ENCODE measurements around the gene NAXE. TPM values are rescaled to one million over a fixed set of nuclear protein-coding genes. Genes with fewer than 3 reads are reported as not detected.

Gene NAXE
- total RNA-seq, 4 donors from 2014 or later, result 37.0 to 52.7 (median 45.8) TPM

DNA sequence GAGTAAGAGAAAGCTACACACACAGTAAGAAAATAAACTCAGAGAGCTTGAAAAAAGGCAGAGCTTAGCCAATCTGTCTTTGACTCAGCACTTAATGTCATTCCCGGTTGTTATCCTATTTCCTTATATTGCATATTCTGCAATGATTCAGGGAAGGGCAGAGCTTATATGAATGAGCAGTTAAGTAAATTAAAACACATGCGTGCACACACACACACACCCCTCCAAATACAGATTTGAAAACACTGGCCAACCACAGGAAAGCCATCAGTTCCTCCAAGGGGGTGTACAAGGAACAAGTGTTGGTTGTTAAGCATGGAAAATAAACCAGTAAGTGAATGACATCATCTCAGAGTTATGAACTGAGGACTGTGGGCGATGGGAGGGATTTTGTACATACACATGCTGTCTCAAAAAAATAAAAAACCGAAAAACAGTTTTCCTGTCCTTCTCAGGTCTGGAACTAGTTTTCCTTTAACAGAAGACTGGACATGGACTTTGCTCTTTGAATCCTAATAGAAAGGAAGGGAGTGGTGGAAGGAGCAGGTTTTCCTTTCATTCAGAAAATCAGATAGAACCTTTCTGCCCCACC is 20.2 kb upstream of the NAXE start:
- intact Hi-C loops (cut with DNase I; ENCODE audit: low total_unique reads), result no loop called here
- 9 to 10% methylated on average over 4 of the region's 4 CpGs for WGBS, 2 donors
- DNase-seq (ENCODE audit: low spot score in 2 of 2), result no peak
- no peak overlapping the region for H3K4me3 ChIP-seq (ENCODE audit: low read depth, poor library complexity, severe bottlenecking)
- no peak for TF ChIP-seq CTCF (IDR thresholded peaks at IDR 0.05)
- TF ChIP-seq POLR2A (IDR thresholded peaks at IDR 0.05), result no peak

DNA sequence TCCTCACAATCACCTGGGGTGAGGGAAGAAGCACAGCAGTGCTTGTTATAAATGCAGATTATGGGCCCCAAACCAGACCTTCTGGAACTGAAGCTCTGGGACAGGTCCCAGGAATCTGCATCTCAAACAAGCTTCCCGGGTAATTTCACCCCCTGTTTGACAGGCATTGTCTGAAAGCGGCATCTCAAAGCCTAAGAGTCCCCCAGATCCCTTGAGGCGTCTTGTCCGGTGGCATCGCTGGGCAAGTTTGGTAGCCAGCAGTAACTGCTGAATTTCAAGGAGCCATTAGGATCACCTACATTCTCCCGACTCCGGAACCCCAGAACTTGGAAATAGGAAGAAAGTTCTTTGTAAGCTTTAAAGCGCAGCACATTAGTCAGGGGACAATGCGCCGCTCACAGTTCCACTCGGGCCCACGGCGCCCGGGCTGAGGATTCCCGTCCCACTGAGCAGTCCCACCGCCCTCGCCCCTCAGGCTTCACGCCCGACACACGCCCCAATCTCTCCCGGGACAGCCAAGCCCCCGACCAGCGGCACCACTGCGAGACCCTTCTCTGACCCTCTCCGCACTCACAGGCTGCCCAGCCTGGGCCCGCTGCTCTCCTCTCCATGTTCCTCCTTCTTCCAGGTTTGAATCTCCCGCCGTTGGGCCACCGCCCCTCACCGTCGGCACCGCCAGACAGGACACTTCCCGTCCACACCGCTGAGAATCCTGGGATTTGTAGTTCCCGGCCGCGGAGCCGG is 19.5 kb upstream of the NAXE start, which contains the start of gene IQGAP3:
TSS of gene IQGAP3 (minus strand) at position 647 of the 744 bp plus-strand sequence. CDS start at position 611, 36 bp downstream.
- intact Hi-C loops (cut with DNase I; ENCODE audit: low total_unique reads), result no loop called here
- WGBS, 2 donors, result 1 to 2% methylated on average over 38 of the region's 38 CpGs
- TF ChIP-seq POLR2A (IDR thresholded peaks at IDR 0.05) (no peak), CTCF (IDR thresholded peaks at IDR 0.05) (no peak)
- DNase-seq (ENCODE audit: low spot score in 2 of 2), result peak; percentile 78 to 94
- H3K4me3 ChIP-seq (ENCODE audit: low read depth, poor library complexity, severe bottlenecking), result no peak within 1 kb of the TSS

DNA sequence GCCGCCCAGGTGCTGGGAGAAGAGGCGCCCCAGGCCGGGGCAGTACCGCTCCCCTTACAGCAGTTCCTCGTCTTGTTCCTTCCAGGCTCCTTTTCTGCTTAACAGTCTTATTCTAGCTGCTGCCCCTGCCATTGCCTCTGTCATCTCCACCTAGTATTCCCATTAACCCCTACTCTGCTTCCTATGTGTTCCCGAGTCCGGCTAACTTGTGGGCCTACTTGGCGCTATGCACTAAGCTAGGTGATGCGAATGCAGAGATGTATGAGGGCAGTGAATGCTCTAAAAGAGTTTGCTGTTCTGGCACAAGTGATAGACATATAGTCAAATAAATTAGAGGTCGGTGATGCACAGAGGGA is 18.9 kb upstream of the NAXE start:
- 27 to 32% methylated on average over 10 of the region's 10 CpGs for WGBS, 2 donors
- TF ChIP-seq CTCF (IDR thresholded peaks at IDR 0.05) (no peak), POLR2A (IDR thresholded peaks at IDR 0.05) (no peak)
- intact Hi-C loops (cut with DNase I; ENCODE audit: low total_unique reads), result no loop called here
- no peak for DNase-seq (ENCODE audit: low spot score in 2 of 2)
- no peak overlapping the region for H3K4me3 ChIP-seq (ENCODE audit: low read depth, poor library complexity, severe bottlenecking)

DNA sequence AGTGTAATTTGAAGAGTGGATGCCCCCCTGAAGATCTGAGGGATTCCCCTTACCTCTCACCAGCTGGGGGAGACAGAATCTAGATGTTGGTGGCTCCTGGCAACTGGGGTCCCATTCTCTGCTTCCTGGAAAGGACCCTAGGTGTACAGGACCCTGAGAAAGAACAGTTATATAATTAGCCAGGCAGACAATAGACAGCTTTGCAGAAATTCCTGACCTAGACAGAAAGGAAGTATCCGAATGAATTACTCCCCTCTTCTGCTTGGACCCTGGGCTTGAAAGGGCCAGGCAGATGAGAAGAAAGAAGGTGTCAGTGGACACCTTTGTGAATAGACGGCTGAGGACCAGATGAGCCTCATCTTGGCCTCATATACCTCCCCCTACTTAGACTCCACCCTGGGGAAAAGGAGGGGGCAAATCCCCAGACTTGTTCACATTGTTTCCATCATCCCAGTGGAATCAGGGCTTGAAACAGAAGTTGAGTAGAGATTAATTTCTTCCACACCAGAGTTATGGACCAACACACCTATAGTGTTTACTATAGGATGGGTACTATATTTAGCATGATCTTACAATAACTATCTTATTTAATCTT is 17.4 kb upstream of the NAXE start:
- intact Hi-C loops (cut with DNase I; ENCODE audit: low total_unique reads), result no loop called here
- no peak for TF ChIP-seq POLR2A (IDR thresholded peaks at IDR 0.05)
- no peak for TF ChIP-seq CTCF (IDR thresholded peaks at IDR 0.05)
- DNase-seq (ENCODE audit: low spot score in 2 of 2), result no peak
- 57 to 67% methylated on average over 2 of the region's 2 CpGs for WGBS, 2 donors
- no peak overlapping the region for H3K4me3 ChIP-seq (ENCODE audit: low read depth, poor library complexity, severe bottlenecking)

- H3K4me3 ChIP-seq (ENCODE audit: low read depth, poor library complexity, severe bottlenecking), result no peak overlapping the region
- TF ChIP-seq CTCF (IDR thresholded peaks at IDR 0.05), result no peak
- no peak for TF ChIP-seq POLR2A (IDR thresholded peaks at IDR 0.05)
- no peak for DNase-seq (ENCODE audit: low spot score in 2 of 2)
- 88 to 89% methylated on average over 3 of the region's 3 CpGs for WGBS, 2 donors
- intact Hi-C loops (cut with DNase I; ENCODE audit: low total_unique reads), result no loop called here
These were observed 14.0 kb upstream of the NAXE start for GRCh38 chr1:156577550-156577949.

Measured in lower leg skin (tissue), 4 donors.